Measurements from ENCODE around the gene TOR2A. TPM values are rescaled to one million over a fixed set of nuclear protein-coding genes. Genes with fewer than 3 reads are reported as not detected.
A peak's percentile ranks its signal among the peaks of the same experiment; 100 is the strongest.

TOR2A gene
- total and polyA plus RNA-seq, 9 of the 15 experiments (the other 6 are each of a cell fraction or from before 2014, with no cell fraction given): 0.80 to 25.9 (median 11.1) TPM

GRCh38 chr9:127779136-127779981 lies 44.3 kb upstream of the TOR2A start:
- peak overlapping the region; percentile 6; the same call in 1 of the 2 replicates for H3K4me2 ChIP-seq (ENCODE audit: insufficient read depth, low read length)
- no peaks in the 10 kb centered on the region for H3K9me1 ChIP-seq (ENCODE audit: control insufficient read depth, insufficient read depth, low read length)
- no TSS peak for BruUV-seq (replicated peaks)
- H4K20me1 ChIP-seq (replicated peaks; ENCODE audit: control insufficient read depth, insufficient read depth, low read length): no peaks in the 10 kb centered on the region
- peak overlapping the region; percentile 4 to 75; a peak in 3 of 4 replicates for H3K9ac ChIP-seq (ENCODE audit: insufficient read depth in 1 of 2, low read depth in 2 of 2, low read length in 2 of 2)
- DNase-seq (ENCODE audit: extremely low read depth in 1 of 4, low spot score in 3 of 4): peak in 1 of 4 experiments; percentile 38
- intact Hi-C loops (cut with micrococcal nuclease) (no loop called here), in situ Hi-C loops (cut with MboI) (no loop called here)
- ChIA-PET POLR2A (interaction anchor here (0.8 kb wide), 1 partner anchor 44 kb away, joined by 3 read pairs; the partner anchor contains the start of gene TOR2A), CTCF (ENCODE audit: low intra/inter-chr PET ratio) (no interaction called here)
- peak; percentile 59 for ATAC-seq
- H3K79me2 ChIP-seq (ENCODE audit: control insufficient read depth, insufficient read depth, low read length): no peaks in the 10 kb centered on the region
- peaks cover 24 to 49% of the 10 kb centered on the region in 2 experiments for H3K4me1 ChIP-seq (replicated peaks in 1 of 2; ENCODE audit: control insufficient read depth in 2 of 2, insufficient read depth in 2 of 2, low read length in 2 of 2)
- peak; percentile 54 for FAIRE-seq
- no peaks in the 10 kb centered on the region for H3K36me3 ChIP-seq (ENCODE audit: control insufficient read depth, insufficient read depth, low read length)
- H3K4me3 ChIP-seq: no peak overlapping the region
- H3K9me3 ChIP-seq (replicated peaks; ENCODE audit: control insufficient read depth, insufficient read depth, low read depth, low read length): no peaks in the 10 kb centered on the region
- peak overlapping the region; percentile 3; the same call in 1 of the 2 replicates for H2AFZ ChIP-seq (ENCODE audit: low read depth, low read length)
- no peaks in the 10 kb centered on the region for H3K27me3 ChIP-seq (ENCODE audit: control insufficient read depth in 2 of 2, insufficient read depth in 2 of 2, low read length in 2 of 2)
- WGBS (ENCODE audit: insufficient coverage, low coverage, missing lambda C conversion rate): 60% methylated on average over 16 of the region's 17 CpGs
- H3K27ac ChIP-seq (ENCODE audit: extremely low read depth, low read depth, low read length): no peak overlapping the region; the same call in 2 of the 3 replicates
- peak; percentile 81 for TF ChIP-seq CEBPB (tag; IDR thresholded peaks at IDR 0.05)
- TF ChIP-seq POLR2B (IDR thresholded peaks at IDR 0.05; ENCODE audit: low read depth, partially characterized antibody): no peak
- TF ChIP-seq MEIS2 (IDR thresholded peaks at IDR 0.05; ENCODE audit: partially characterized antibody): peak; percentile 8
- TF ChIP-seq DIDO1 (tag; IDR thresholded peaks at IDR 0.05; ENCODE audit: low read depth): no peak
- peak; percentile 32; the same call in 1 of the 2 replicates for TF ChIP-seq SMAD4 (CRISPR knock-in tag; conservative IDR thresholded peaks at IDR 0.05)
- no peak for TF ChIP-seq MYBL2 (IDR thresholded peaks at IDR 0.05; ENCODE audit: low read depth)
- no peak for TF ChIP-seq MYBL2 (CRISPR knock-in tag; IDR thresholded peaks at IDR 0.05; ENCODE audit: borderline replicate concordance)
- TF ChIP-seq TRIM24 (IDR thresholded peaks at IDR 0.05): peak in 1 of 2 experiments; percentile 34; a peak in 1 of 4 replicates
- TF ChIP-seq KDM1A (IDR thresholded peaks at IDR 0.05): peak in 1 of 2 experiments; percentile 60; a peak in 2 of 4 replicates
- TF ChIP-seq STAG1 (CRISPR knock-in tag; IDR thresholded peaks at IDR 0.05; ENCODE audit: borderline replicate concordance): no peak
- TF ChIP-seq HDAC1 (IDR thresholded peaks at IDR 0.05): peak in 1 of 2 experiments; percentile 45; a peak in 1 of 4 replicates
- 0 out of 2 replicates have a peak, but pooled peaks have one; percentile 1 for TF ChIP-seq ZNF766 (CRISPR knock-in tag; conservative IDR thresholded peaks at IDR 0.05)
- TF ChIP-seq CEBPG (CRISPR knock-in tag; IDR thresholded peaks at IDR 0.05): peak; percentile 94
- TF ChIP-seq CEBPG (tag; conservative IDR thresholded peaks at IDR 0.05 in 1 of 2, IDR thresholded peaks at IDR 0.05 in 1 of 2): peak; percentile 81 to 90
- no peak for TF ChIP-seq CREB1 (IDR thresholded peaks at IDR 0.05)
- 0 out of 2 replicates have a peak, but pooled peaks have one; percentile 44 for TF ChIP-seq CREB1 (CRISPR knock-in tag; IDR thresholded peaks at IDR 0.05)
- peak; percentile 92 for TF ChIP-seq ATF3 (IDR thresholded peaks at IDR 0.05)
- TF ChIP-seq ATF3 (CRISPR knock-in tag; conservative IDR thresholded peaks at IDR 0.05): no peak
- no peak for TF ChIP-seq ZNF3 (CRISPR knock-in tag; IDR thresholded peaks at IDR 0.05)
- peak; percentile 91 for TF ChIP-seq BCOR (IDR thresholded peaks at IDR 0.05)
- TF ChIP-seq GABPB1 (CRISPR knock-in tag; IDR thresholded peaks at IDR 0.05): 0 out of 2 replicates have a peak, but pooled peaks have one; percentile 19
- no peak for TF ChIP-seq MITF (IDR thresholded peaks at IDR 0.05)
